ENCODE data around the gene UBXN11.

Gene UBXN11

GRCh38 chr1:26290122-26290881 is 16.1 kb downstream of the UBXN11 start:
- H3K4me3 ChIP-seq (replicated peaks; ENCODE audit: low read depth, low read length): no peak overlapping the region
- no peak for TF ChIP-seq CTCF (IDR thresholded peaks at IDR 0.05; ENCODE audit: low read depth, low read length, missing control alignments)
- DNase-seq (ENCODE audit: extremely low read depth, low read depth): no peak

- no peak for TF ChIP-seq CTCF (IDR thresholded peaks at IDR 0.05; ENCODE audit: low read depth, low read length, missing control alignments)
- DNase-seq (ENCODE audit: extremely low read depth, low read depth): no peak
- H3K4me3 ChIP-seq (replicated peaks; ENCODE audit: low read depth, low read length): no peak overlapping the region
Measured at GRCh38 chr1:26289158-26290059, 17.0 kb downstream of the UBXN11 start.

- no peak for TF ChIP-seq CTCF (IDR thresholded peaks at IDR 0.05; ENCODE audit: low read depth, low read length, missing control alignments)
- DNase-seq (ENCODE audit: extremely low read depth, low read depth): no peak
- H3K4me3 ChIP-seq (replicated peaks; ENCODE audit: low read depth, low read length): no peak overlapping the region
Measured at GRCh38 chr1:26288311-26288941, 18.0 kb downstream of the UBXN11 start.

GRCh38 chr1:26287811-26288210 is 18.6 kb downstream of the UBXN11 start:
- no peak for TF ChIP-seq CTCF (IDR thresholded peaks at IDR 0.05; ENCODE audit: low read depth, low read length, missing control alignments)
- H3K4me3 ChIP-seq (replicated peaks; ENCODE audit: low read depth, low read length): no peak overlapping the region
- no peak for DNase-seq (ENCODE audit: extremely low read depth, low read depth)

GRCh38 chr1:26287033-26287711 is 19.3 kb downstream of the UBXN11 start:
- no peak for DNase-seq (ENCODE audit: extremely low read depth, low read depth)
- no peak overlapping the region for H3K4me3 ChIP-seq (replicated peaks; ENCODE audit: low read depth, low read length)
- TF ChIP-seq CTCF (IDR thresholded peaks at IDR 0.05; ENCODE audit: low read depth, low read length, missing control alignments): no peak

GRCh38 chr1:26286064-26286416 is 20.4 kb downstream of the UBXN11 start:
- TF ChIP-seq CTCF (IDR thresholded peaks at IDR 0.05; ENCODE audit: low read depth, low read length, missing control alignments): no peak
- no peak overlapping the region for H3K4me3 ChIP-seq (replicated peaks; ENCODE audit: low read depth, low read length)
- DNase-seq (ENCODE audit: extremely low read depth, low read depth): no peak

Measured in HFF-Myc (cell line).